Panc1 (cell line): ENCODE results near the gene EFNA2.

Experiments used
- POLR2AphosphoS5 ChIP-seq: IDR thresholded peaks from 2 replicates; pipeline ENCODE4 v1.6.1; 2012; ENCODE audit warnings: mild to moderate bottlenecking, low read depth, low read length, moderate library complexity
- SIN3A ChIP-seq: IDR thresholded peaks from 2 replicates; pipeline ENCODE4 v1.6.1; 2012; ENCODE audit warnings: low read depth, mild to moderate bottlenecking, low read length, moderate library complexity, borderline replicate concordance; ENCODE audit not compliant: insufficient read depth
- TCF7L2 ChIP-seq: IDR thresholded peaks from 2 replicates; pipeline ENCODE4 v1.6.1; 2011; ENCODE audit warnings: mild to moderate bottlenecking, low read depth, low read length, inconsistent platforms
- TF ChIP-seq, protein P1 (sequence below): fragments of 450-650 bp; IDR thresholded peaks from 2 replicates; pipeline ENCODE4 v1.5.1; 2017; ENCODE audit warnings: mild to moderate bottlenecking
- TF ChIP-seq, protein P2 (sequence below), 2 experiments: IDR thresholded peaks; 2 replicates each; pipeline ENCODE4 v1.6.1; 2011 to 2012; ENCODE audit warnings: low read depth in 2 of 2, control low read depth in 1 of 2, low read length in 1 of 2, mild to moderate bottlenecking in 1 of 2, moderate library complexity in 1 of 2; ENCODE audit not compliant: insufficient read depth in 1 of 2

- TF ChIP-seq, protein P1, sequence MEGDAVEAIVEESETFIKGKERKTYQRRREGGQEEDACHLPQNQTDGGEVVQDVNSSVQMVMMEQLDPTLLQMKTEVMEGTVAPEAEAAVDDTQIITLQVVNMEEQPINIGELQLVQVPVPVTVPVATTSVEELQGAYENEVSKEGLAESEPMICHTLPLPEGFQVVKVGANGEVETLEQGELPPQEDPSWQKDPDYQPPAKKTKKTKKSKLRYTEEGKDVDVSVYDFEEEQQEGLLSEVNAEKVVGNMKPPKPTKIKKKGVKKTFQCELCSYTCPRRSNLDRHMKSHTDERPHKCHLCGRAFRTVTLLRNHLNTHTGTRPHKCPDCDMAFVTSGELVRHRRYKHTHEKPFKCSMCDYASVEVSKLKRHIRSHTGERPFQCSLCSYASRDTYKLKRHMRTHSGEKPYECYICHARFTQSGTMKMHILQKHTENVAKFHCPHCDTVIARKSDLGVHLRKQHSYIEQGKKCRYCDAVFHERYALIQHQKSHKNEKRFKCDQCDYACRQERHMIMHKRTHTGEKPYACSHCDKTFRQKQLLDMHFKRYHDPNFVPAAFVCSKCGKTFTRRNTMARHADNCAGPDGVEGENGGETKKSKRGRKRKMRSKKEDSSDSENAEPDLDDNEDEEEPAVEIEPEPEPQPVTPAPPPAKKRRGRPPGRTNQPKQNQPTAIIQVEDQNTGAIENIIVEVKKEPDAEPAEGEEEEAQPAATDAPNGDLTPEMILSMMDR, result no peak
- no peak for TF ChIP-seq POLR2AphosphoS5
- TF ChIP-seq, protein P2, sequence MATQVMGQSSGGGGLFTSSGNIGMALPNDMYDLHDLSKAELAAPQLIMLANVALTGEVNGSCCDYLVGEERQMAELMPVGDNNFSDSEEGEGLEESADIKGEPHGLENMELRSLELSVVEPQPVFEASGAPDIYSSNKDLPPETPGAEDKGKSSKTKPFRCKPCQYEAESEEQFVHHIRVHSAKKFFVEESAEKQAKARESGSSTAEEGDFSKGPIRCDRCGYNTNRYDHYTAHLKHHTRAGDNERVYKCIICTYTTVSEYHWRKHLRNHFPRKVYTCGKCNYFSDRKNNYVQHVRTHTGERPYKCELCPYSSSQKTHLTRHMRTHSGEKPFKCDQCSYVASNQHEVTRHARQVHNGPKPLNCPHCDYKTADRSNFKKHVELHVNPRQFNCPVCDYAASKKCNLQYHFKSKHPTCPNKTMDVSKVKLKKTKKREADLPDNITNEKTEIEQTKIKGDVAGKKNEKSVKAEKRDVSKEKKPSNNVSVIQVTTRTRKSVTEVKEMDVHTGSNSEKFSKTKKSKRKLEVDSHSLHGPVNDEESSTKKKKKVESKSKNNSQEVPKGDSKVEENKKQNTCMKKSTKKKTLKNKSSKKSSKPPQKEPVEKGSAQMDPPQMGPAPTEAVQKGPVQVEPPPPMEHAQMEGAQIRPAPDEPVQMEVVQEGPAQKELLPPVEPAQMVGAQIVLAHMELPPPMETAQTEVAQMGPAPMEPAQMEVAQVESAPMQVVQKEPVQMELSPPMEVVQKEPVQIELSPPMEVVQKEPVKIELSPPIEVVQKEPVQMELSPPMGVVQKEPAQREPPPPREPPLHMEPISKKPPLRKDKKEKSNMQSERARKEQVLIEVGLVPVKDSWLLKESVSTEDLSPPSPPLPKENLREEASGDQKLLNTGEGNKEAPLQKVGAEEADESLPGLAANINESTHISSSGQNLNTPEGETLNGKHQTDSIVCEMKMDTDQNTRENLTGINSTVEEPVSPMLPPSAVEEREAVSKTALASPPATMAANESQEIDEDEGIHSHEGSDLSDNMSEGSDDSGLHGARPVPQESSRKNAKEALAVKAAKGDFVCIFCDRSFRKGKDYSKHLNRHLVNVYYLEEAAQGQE (IDR thresholded peaks at IDR 0.05; ENCODE audit: insufficient read depth in 1 of 2, low read depth in 2 of 2, low read length in 1 of 2), result no peak
- no peak for TF ChIP-seq TCF7L2
- TF ChIP-seq SIN3A, result no peak
Measured at GRCh38 chr19:1254081-1254527, 31.6 kb upstream of the EFNA2 start.
